GM12878 (cell line): ENCODE results near the gene PHC2. TPM values are rescaled to one million over a fixed set of nuclear protein-coding genes. Genes with fewer than 3 reads are reported as not detected.
A peak's percentile ranks its signal among the peaks of the same experiment; 100 is the strongest.

ENCODE experiments used
- ATAC-seq: fragments of 200-7000 bp; cut with Tn5 transposase; 3 replicates; pipeline ENCODE4 v1.9.1; 2020; ENCODE audit warnings: mild to moderate bottlenecking, moderate library complexity
- BruUV-seq: library from RNA; stranded (reverse); fragments of 400-500 nt; replicated peaks from 2 replicates; lab custom pipeline; 2021; lab: Mats Ljungman, UMichigan
- CTCF ChIA-PET: fragments of 300-600 bp; sonication (Branson Sonifier 250); formaldehyde crosslinking; extraction: SDS; loops from one replicate; lab custom pipeline; 2021; ENCODE audit warnings: inconsistent platforms; lab: Yijun Ruan, JAX
- POLR2A ChIA-PET: fragments of 350-600 bp; formaldehyde crosslinking; extraction: SDS; loops from one replicate; lab custom pipeline; 2021; ENCODE audit warnings: inconsistent platforms; lab: Charles Lee
- RAD21 ChIA-PET: fragments of 300-600 bp; sonication (Branson Sonifier 250); formaldehyde crosslinking; loops from one replicate; lab custom pipeline; 2023; ENCODE audit warnings: antibody characterized with exemption; ENCODE audit not compliant: unreplicated experiment; lab: Charles Lee
- SMC1A ChIA-PET: fragments of 300-600 bp; sonication (Branson Sonifier 250); formaldehyde crosslinking; loops from one replicate; lab custom pipeline; 2023; ENCODE audit not compliant: unreplicated experiment, uncharacterized antibody; lab: Charles Lee
- DNase-seq: peaks from one replicate; pipeline ENCODE4 v3.0.0-alpha.2; 2011; ENCODE audit warnings: low read depth, low spot score
- FAIRE-seq: peaks from 3 replicates; lab custom pipeline; 2011; peaks lifted over from hg19 to GRCh38; lab: Jason Lieb, UNC
- H2AFZ ChIP-seq: 2 replicates; pipeline ENCODE4 v1.6.0; 2011; ENCODE audit warnings: low read depth, low read length, control low read depth; ENCODE audit not compliant: control insufficient read depth
- H3K27ac ChIP-seq: 2 replicates; pipeline ENCODE4 v1.5.1; 2011; ENCODE audit warnings: control low read depth; ENCODE audit not compliant: control insufficient read depth, insufficient read depth
- H3K27me3 ChIP-seq, 2 experiments: replicated peaks in 1 of 2; 2 replicates each; pipeline versions ENCODE4 v1.6.0 to v1.6.1; 2011; ENCODE audit warnings: low read length in 1 of 2; ENCODE audit not compliant: control insufficient read depth in 2 of 2, insufficient read depth in 2 of 2
- H3K36me3 ChIP-seq, 2 experiments: 2 replicates each; pipeline ENCODE4 v1.5.1; 2011; ENCODE audit warnings: low read length in 1 of 2; ENCODE audit not compliant: control insufficient read depth in 2 of 2, insufficient read depth in 2 of 2
- H3K4me1 ChIP-seq: 2 replicates; pipeline ENCODE4 v1.6.1; 2011; ENCODE audit warnings: mild to moderate bottlenecking, low read length, moderate library complexity, mixed read lengths; ENCODE audit not compliant: control insufficient read depth, insufficient read depth
- H3K4me2 ChIP-seq: 2 replicates; pipeline ENCODE4 v1.6.0; 2011; ENCODE audit warnings: control low read depth; ENCODE audit not compliant: control insufficient read depth, insufficient read depth
- H3K4me3 ChIP-seq: fragments of 200-600 bp; sonication (generic); 2 replicates; pipeline ENCODE4 v1.5.1; 2016
- H3K79me2 ChIP-seq: 2 replicates; pipeline ENCODE4 v1.6.0; 2011; ENCODE audit warnings: low read length; ENCODE audit not compliant: control insufficient read depth, insufficient read depth
- H3K9ac ChIP-seq: 2 replicates; pipeline ENCODE4 v1.8.0; 2011; ENCODE audit warnings: low read length, control low read depth, mixed read lengths; ENCODE audit not compliant: control insufficient read depth, insufficient read depth
- H3K9me3 ChIP-seq: replicated peaks from 3 replicates; pipeline ENCODE4 v1.5.1; 2011; ENCODE audit warnings: mild to moderate bottlenecking, low read length; ENCODE audit not compliant: control insufficient read depth, insufficient read depth
- H4K20me1 ChIP-seq: 2 replicates; pipeline ENCODE4 v1.6.0; 2011; ENCODE audit not compliant: control insufficient read depth, insufficient read depth
- CEBPZ ChIP-seq: fragments of 150-350 bp; IDR thresholded peaks from 2 replicates; pipeline ENCODE4 v1.6.1; 2016; ENCODE audit warnings: low read depth, low read length
- CTCF ChIP-seq, 3 experiments: IDR thresholded peaks in 2 of 3; conservative IDR thresholded peaks in 1 of 3; 2 replicates each; pipeline ENCODE4 v1.5.1; 2011; ENCODE audit warnings: low read depth in 3 of 3, low read length in 3 of 3, mild to moderate bottlenecking in 3 of 3, control low read depth in 2 of 3, moderate library complexity in 2 of 3, inconsistent platforms in 1 of 3, mixed read lengths in 1 of 3; ENCODE audit not compliant: control insufficient read depth in 2 of 3, insufficient read depth in 1 of 3; ENCODE audit errors: extremely low read depth in 1 of 3
- SMC3 ChIP-seq: IDR thresholded peaks from 2 replicates; pipeline ENCODE4 v1.6.1; 2011; ENCODE audit warnings: low read length, improper control_type of control experiment, borderline replicate concordance
- SRF ChIP-seq, 2 experiments: IDR thresholded peaks; 2 replicates each; pipeline ENCODE4 v1.6.1; 2011; ENCODE audit warnings: low read depth in 2 of 2, low read length in 2 of 2, mild to moderate bottlenecking in 1 of 2, moderate library complexity in 1 of 2
- STAT1 ChIP-seq: fragments of 450-650 bp; conservative IDR thresholded peaks from 2 replicates; pipeline ENCODE4 v1.6.1; 2014; ENCODE audit warnings: antibody characterized with exemption, mild to moderate bottlenecking
- USF1 ChIP-seq: IDR thresholded peaks from 2 replicates; pipeline ENCODE4 v1.6.1; 2011; ENCODE audit warnings: borderline replicate concordance, low read depth, mild to moderate bottlenecking, moderate library complexity, mixed read lengths, low read length; ENCODE audit not compliant: insufficient read depth; ENCODE audit errors: extremely low read length
- YBX1 ChIP-seq: fragments of 450-650 bp; IDR thresholded peaks from 2 replicates; pipeline ENCODE4 v1.6.1; 2016; ENCODE audit warnings: antibody characterized with exemption
- ZNF207 ChIP-seq: fragments of 450-650 bp; IDR thresholded peaks from 2 replicates; pipeline ENCODE4 v1.6.1; 2014; ENCODE audit warnings: antibody characterized with exemption, mild to moderate bottlenecking, borderline replicate concordance
- WGBS: methylation state at CpG from one replicate; pipeline ENCODE4 v1.1.6; 2016; ENCODE audit warnings: low lambda C conversion rate; ENCODE audit not compliant: insufficient replicate concordance, insufficient coverage; ENCODE audit errors: missing lambda C conversion rate; 5-methylcytosine and 5-hydroxymethylcytosine counted together
- in situ Hi-C: fragments of 300-500 bp; cut with MboI; formaldehyde crosslinking; loops from 9 replicates; pipeline ENCODE4 v1.14.3; 2018; ENCODE audit warnings: mixed read lengths
- intact Hi-C: fragments of 100-400 bp; cut with micrococcal nuclease; formaldehyde crosslinking; loops from one replicate; pipeline ENCODE4 v1.14.2; 2022; ENCODE audit not compliant: unreplicated experiment
- polyA plus RNA-seq, 11 experiments: library from polyadenylated mRNA; depleted of rRNA in 4 of 11; unstranded in 6 of 11; stranded (reverse) in 5 of 11; fragments of >200 nt; fragmentation: Nextera tagmentation in 4 of 11; fragmentation: Illumina TruSeq in 1 of 11; extraction: Ambion mirVana in 4 of 11; extraction: Trizol in 1 of 11; gene quantifications; 1 replicate in 1 of 11; 2 replicates in 10 of 11; pipeline versions ENCODE4 v1.2.1 to v1.2.3, GENCODE V29; 2011 to 2016; ENCODE audit warnings: inconsistent platforms in 2 of 11, missing spikeins in 2 of 11, low read depth in 1 of 11
- total RNA-seq, 4 experiments: library from RNA; depleted of rRNA in 3 of 4; stranded (reverse); fragments of >200 nt in 3 of 4; fragmentation: Illumina TruSeq in 1 of 4; extraction: Trizol in 1 of 4; gene quantifications; 2 replicates each; pipeline versions ENCODE4 v1.2.1 to v1.2.3, GENCODE V29; 2013 to 2021

Gene PHC2
- total and polyA plus RNA-seq, 10 of the 15 experiments (the other 5 are each of a cell fraction or from before 2014, with no cell fraction given), result 2.0 to 35.9 (median 16.4) TPM

GRCh38 chr1:33373606-33374005 lies 57.3 kb downstream of the PHC2 start (continued):
- TF ChIP-seq CEBPZ, result no peak
- no peak for TF ChIP-seq SRF (IDR thresholded peaks at IDR 0.05; ENCODE audit: low read depth in 2 of 2, low read length in 2 of 2)
- TF ChIP-seq USF1, result no peak

GRCh38 chr1:33372677-33373076 lies 58.2 kb downstream of the PHC2 start:
- FAIRE-seq, result no peak
- Histone ChIP-seq H3K4me3 (no peak overlapping the region), H3K4me1 (no peaks in the 10 kb centered on the region), H3K4me2 (no peak overlapping the region), H2AFZ (no peak overlapping the region), H3K27me3 (peaks cover 0 to 6% of the 10 kb centered on the region in 2 experiments; a peak in 1 of 4 replicates), H3K36me3 (no peaks in the 10 kb centered on the region), H3K79me2 (no peaks in the 10 kb centered on the region), H3K9ac (no peak overlapping the region), H3K9me3 (no peaks in the 10 kb centered on the region), H3K27ac (no peak overlapping the region), H4K20me1 (no peaks in the 10 kb centered on the region)
- intact Hi-C loops (no loop called here), in situ Hi-C loops (no loop called here)
- ChIA-PET RAD21 (interaction anchor here (0.9 to 1.4 kb wide), 4 partner anchors 77 to 99 kb away, joined by 3 to 14 read pairs (median 6); partner anchors contain the start of gene ZSCAN20), CTCF (interaction anchor here (0.7 to 2.0 kb wide), 8 partner anchors 81 to 245 kb away, joined by 3 to 23 read pairs (median 4); partner anchors contain the start of gene ZSCAN20), POLR2A (interaction anchor here (0.6 kb wide), 1 partner anchor 76 kb away, joined by 4 read pairs; no protein-coding TSS in a partner anchor), SMC1A (interaction anchor here (0.9 to 1.6 kb wide), 5 partner anchors 77 to 99 kb away, joined by 3 to 13 read pairs (median 4); no protein-coding TSS in a partner anchor)
- DNase-seq, result no peak
- TF ChIP-seq ZNF207 (no peak), CTCF (IDR thresholded peaks at IDR 0.05 in 2 of 3, conservative IDR thresholded peaks at IDR 0.05 in 1 of 3; ENCODE audit: control insufficient read depth in 2 of 3, extremely low read depth in 1 of 3, insufficient read depth in 1 of 3, low read depth in 3 of 3, low read length in 3 of 3) (peak in 2 of 3 experiments; percentile 5 to 32; a peak in 2 of 6 replicates), YBX1 (no peak), SMC3 (peak; percentile 25; the same call in 1 of the 2 replicates), STAT1 (no peak)
- no peak for ATAC-seq
- no TSS peak for BruUV-seq
- 40% methylated on average over 4 of the region's 4 CpGs for WGBS
